GM23338 (cell line): ENCODE results near the gene IZUMO1. TPM values are rescaled to one million over a fixed set of nuclear protein-coding genes. Genes with fewer than 3 reads are reported as not detected.

Source experiments
- ATAC-seq: fragments of 200-7000 bp; cut with Tn5 transposase; 3 replicates; pipeline ENCODE4 v1.9.1; 2020
- DNase-seq: peaks from one replicate; pipeline ENCODE4 v3.0.0-alpha.2; 2015; ENCODE audit warnings: low spot score
- H2AFZ ChIP-seq: fragments of 200-600 bp; sonication (generic); 2 replicates; pipeline ENCODE4 v1.8.0; 2016; ENCODE audit warnings: antibody characterized with exemption, mild to moderate bottlenecking, moderate library complexity
- H3F3A ChIP-seq: fragments of 200-600 bp; sonication (generic); replicated peaks from 2 replicates; pipeline ENCODE4 v1.8.0; 2017; ENCODE audit warnings: antibody characterized with exemption, mixed run types, low read depth
- H3K27ac ChIP-seq: fragments of 200-600 bp; sonication (generic); 2 replicates; pipeline ENCODE4 v1.6.1; 2016; ENCODE audit warnings: low read depth
- H3K27me3 ChIP-seq: fragments of 200-600 bp; sonication (generic); 2 replicates; pipeline ENCODE4 v1.8.0; 2016; ENCODE audit warnings: mild to moderate bottlenecking, mixed run types, moderate library complexity; ENCODE audit not compliant: insufficient read depth
- H3K36me3 ChIP-seq: fragments of 200-600 bp; sonication (generic); 2 replicates; pipeline ENCODE4 v1.8.0; 2016; ENCODE audit warnings: mild to moderate bottlenecking; ENCODE audit not compliant: insufficient read depth
- H3K4me1 ChIP-seq: fragments of 200-600 bp; sonication (generic); 2 replicates; pipeline ENCODE4 v1.8.0; 2016; ENCODE audit warnings: mild to moderate bottlenecking, moderate library complexity; ENCODE audit not compliant: insufficient read depth
- H3K4me2 ChIP-seq: fragments of 200-600 bp; sonication (generic); 2 replicates; pipeline ENCODE4 v1.7.1; 2017; ENCODE audit warnings: mixed run types
- H3K4me3 ChIP-seq: fragments of 200-600 bp; sonication (generic); 2 replicates; pipeline ENCODE4 v1.6.1; 2016; ENCODE audit warnings: mixed run types
- H3K79me2 ChIP-seq: fragments of 200-600 bp; sonication (generic); replicated peaks from 2 replicates; pipeline ENCODE4 v1.8.0; 2017; ENCODE audit warnings: mild to moderate bottlenecking; ENCODE audit not compliant: insufficient read depth
- H3K9me2 ChIP-seq: fragments of 200-600 bp; sonication (generic); 2 replicates; pipeline ENCODE4 v1.8.0; 2017; ENCODE audit not compliant: insufficient read depth
- H4K20me1 ChIP-seq: fragments of 200-600 bp; sonication (generic); replicated peaks from 2 replicates; pipeline ENCODE4 v1.8.0; 2017; ENCODE audit warnings: mild to moderate bottlenecking; ENCODE audit not compliant: insufficient read depth
- H3K27ac Mint-ChIP-seq: 2 replicates; pipeline ENCODE4 v1.8.0; 2020; ENCODE audit warnings: inconsistent platforms, mild to moderate bottlenecking, moderate library complexity, mixed read lengths
- H3K27me3 Mint-ChIP-seq: 3 replicates; pipeline ENCODE4 v1.8.0; 2022; ENCODE audit warnings: low read depth, mild to moderate bottlenecking, moderate library complexity, mixed read lengths, inconsistent platforms; ENCODE audit not compliant: insufficient read depth, poor library complexity
- H3K36me3 Mint-ChIP-seq: 3 replicates; pipeline ENCODE4 v1.8.0; 2021; ENCODE audit warnings: low read depth, mild to moderate bottlenecking, inconsistent platforms, moderate library complexity, mixed read lengths
- H3K4me1 Mint-ChIP-seq: 3 replicates; pipeline ENCODE4 v1.8.0; 2020; ENCODE audit warnings: mild to moderate bottlenecking, inconsistent platforms, mixed read lengths
- H3K4me3 Mint-ChIP-seq: 3 replicates; pipeline ENCODE4 v1.8.0; 2021; ENCODE audit warnings: moderate library complexity, mild to moderate bottlenecking, inconsistent platforms, mixed read lengths
- H3K9me3 Mint-ChIP-seq: 3 replicates; pipeline ENCODE4 v1.8.0; 2020; ENCODE audit warnings: moderate library complexity, mild to moderate bottlenecking, inconsistent platforms, mixed read lengths
- CREB1 ChIP-seq: fragments of 250-450 bp; sonication (Bioruptor Pico); IDR thresholded peaks from 2 replicates; pipeline ENCODE4 v1.5.0; 2020; ENCODE audit warnings: low read depth, mild to moderate bottlenecking, moderate library complexity
- ETS1 ChIP-seq: IDR thresholded peaks from 2 replicates; pipeline ENCODE4 v1.6.1; 2016; ENCODE audit warnings: antibody characterized with exemption
- EZH2 ChIP-seq: fragments of 200-600 bp; sonication (generic); IDR thresholded peaks from one replicate; pipeline ENCODE4 v1.8.0; 2017; ENCODE audit warnings: antibody characterized with exemption, mild to moderate bottlenecking, low read depth; ENCODE audit not compliant: unreplicated experiment
- EZH2phosphoT487 ChIP-seq: fragments of 200-600 bp; sonication (generic); IDR thresholded peaks from one replicate; pipeline ENCODE4 v1.8.1; 2018; ENCODE audit warnings: antibody characterized with exemption; ENCODE audit not compliant: unreplicated experiment
- JUNB ChIP-seq: IDR thresholded peaks from one replicate; pipeline ENCODE4 v1.6.1; 2016; ENCODE audit warnings: antibody characterized with exemption; ENCODE audit not compliant: unreplicated experiment
- NANOG ChIP-seq: IDR thresholded peaks from 2 replicates; pipeline ENCODE4 v1.6.1; 2016; ENCODE audit warnings: antibody characterized with exemption, borderline replicate concordance
- POLR2AphosphoS5 ChIP-seq: IDR thresholded peaks from 2 replicates; pipeline ENCODE4 v1.6.1; 2016; ENCODE audit warnings: antibody characterized with exemption, low read depth
- ZNF114 ChIP-seq: fragments of 250-450 bp; sonication (Bioruptor Pico); IDR thresholded peaks from 2 replicates; pipeline ENCODE4 v1.5.0; 2020; ENCODE audit warnings: mild to moderate bottlenecking, moderate library complexity
- polyA plus RNA-seq: library from polyadenylated mRNA; unstranded; fragments of >200 nt; fragmentation: Nextera tagmentation; extraction: Ambion mirVana; gene quantifications from 2 replicates; pipeline ENCODE4 v1.2.1, GENCODE V29; 2016
- total RNA-seq: library from RNA; depleted of rRNA; stranded (reverse); fragments of >200 nt; shearing (Covaris generic); gene quantifications from 2 replicates; pipeline ENCODE4 v1.2.3, GENCODE V29; 2014
- TF ChIP-seq, protein P1 (sequence below): IDR thresholded peaks from one replicate; pipeline ENCODE4 v1.6.1; 2018; ENCODE audit warnings: antibody characterized with exemption; ENCODE audit not compliant: unreplicated experiment
- TF ChIP-seq, protein P2 (sequence below): fragments of 250-450 bp; sonication (Bioruptor Pico); IDR thresholded peaks from 2 replicates; pipeline ENCODE4 v1.5.0; 2020; ENCODE audit warnings: mild to moderate bottlenecking, moderate library complexity
- TF ChIP-seq, protein P3 (sequence below), 2 experiments: fragments of 200-600 bp in 1 of 2; sonication (generic) in 1 of 2; conservative IDR thresholded peaks; 2 replicates each; pipeline versions ENCODE4 v1.5.1 to v1.6.1; 2016 to 2017; ENCODE audit warnings: antibody characterized with exemption in 2 of 2, low read depth in 2 of 2, mild to moderate bottlenecking in 2 of 2, moderate library complexity in 1 of 2

The IZUMO1 gene
- total and polyA plus RNA-seq, 2 experiments from 2014 or later: 1.2 to 3.5 TPM

DNA sequence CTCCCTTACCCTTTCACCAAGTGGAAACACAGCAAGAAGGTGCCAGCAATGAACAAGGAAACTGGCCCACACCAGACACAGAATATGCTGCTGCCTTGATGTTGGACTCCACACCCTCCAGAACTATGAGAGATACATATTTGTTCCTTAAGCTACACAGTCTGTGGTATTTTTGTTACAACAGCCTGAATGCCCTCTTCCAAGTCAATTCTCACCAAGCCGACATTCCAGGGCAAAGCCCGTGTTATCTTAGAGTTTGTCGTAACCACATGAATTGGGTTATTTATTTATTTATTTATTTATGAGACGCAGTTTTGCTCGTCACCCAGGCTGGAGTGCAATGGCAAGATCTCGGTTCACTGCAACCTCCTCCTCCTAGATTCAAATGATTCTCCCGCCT is 23.6 kb upstream of the IZUMO1 start (continued):
- TF ChIP-seq, protein P1, sequence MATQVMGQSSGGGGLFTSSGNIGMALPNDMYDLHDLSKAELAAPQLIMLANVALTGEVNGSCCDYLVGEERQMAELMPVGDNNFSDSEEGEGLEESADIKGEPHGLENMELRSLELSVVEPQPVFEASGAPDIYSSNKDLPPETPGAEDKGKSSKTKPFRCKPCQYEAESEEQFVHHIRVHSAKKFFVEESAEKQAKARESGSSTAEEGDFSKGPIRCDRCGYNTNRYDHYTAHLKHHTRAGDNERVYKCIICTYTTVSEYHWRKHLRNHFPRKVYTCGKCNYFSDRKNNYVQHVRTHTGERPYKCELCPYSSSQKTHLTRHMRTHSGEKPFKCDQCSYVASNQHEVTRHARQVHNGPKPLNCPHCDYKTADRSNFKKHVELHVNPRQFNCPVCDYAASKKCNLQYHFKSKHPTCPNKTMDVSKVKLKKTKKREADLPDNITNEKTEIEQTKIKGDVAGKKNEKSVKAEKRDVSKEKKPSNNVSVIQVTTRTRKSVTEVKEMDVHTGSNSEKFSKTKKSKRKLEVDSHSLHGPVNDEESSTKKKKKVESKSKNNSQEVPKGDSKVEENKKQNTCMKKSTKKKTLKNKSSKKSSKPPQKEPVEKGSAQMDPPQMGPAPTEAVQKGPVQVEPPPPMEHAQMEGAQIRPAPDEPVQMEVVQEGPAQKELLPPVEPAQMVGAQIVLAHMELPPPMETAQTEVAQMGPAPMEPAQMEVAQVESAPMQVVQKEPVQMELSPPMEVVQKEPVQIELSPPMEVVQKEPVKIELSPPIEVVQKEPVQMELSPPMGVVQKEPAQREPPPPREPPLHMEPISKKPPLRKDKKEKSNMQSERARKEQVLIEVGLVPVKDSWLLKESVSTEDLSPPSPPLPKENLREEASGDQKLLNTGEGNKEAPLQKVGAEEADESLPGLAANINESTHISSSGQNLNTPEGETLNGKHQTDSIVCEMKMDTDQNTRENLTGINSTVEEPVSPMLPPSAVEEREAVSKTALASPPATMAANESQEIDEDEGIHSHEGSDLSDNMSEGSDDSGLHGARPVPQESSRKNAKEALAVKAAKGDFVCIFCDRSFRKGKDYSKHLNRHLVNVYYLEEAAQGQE: no peak

- Mint-ChIP-seq H3K27ac (no peak overlapping the region), H3K4me3 (no peak overlapping the region), H3K9me3 (no peaks in the 10 kb centered on the region), H3K27me3 (peaks cover 3% of the 10 kb centered on the region), H3K36me3 (no peaks in the 10 kb centered on the region), H3K4me1 (peaks cover 12% of the 10 kb centered on the region)
- H3K27ac ChIP-seq: no peak overlapping the region
- H3K4me1 ChIP-seq: no peaks in the 10 kb centered on the region
- no peak for ATAC-seq
- no peak overlapping the region for H2AFZ ChIP-seq
- H3K27me3 ChIP-seq: no peaks in the 10 kb centered on the region
- H3K4me3 ChIP-seq: no peak overlapping the region
- H3K4me2 ChIP-seq: no peak overlapping the region
- no peaks in the 10 kb centered on the region for H3K9me2 ChIP-seq
- H4K20me1 ChIP-seq: no peaks in the 10 kb centered on the region
- H3K36me3 ChIP-seq: no peaks in the 10 kb centered on the region
- no peaks in the 10 kb centered on the region for H3F3A ChIP-seq
- H3K79me2 ChIP-seq: no peaks in the 10 kb centered on the region
- DNase-seq: no peak
- no peak for TF ChIP-seq EZH2
- TF ChIP-seq NANOG: no peak
- TF ChIP-seq, protein P2, sequence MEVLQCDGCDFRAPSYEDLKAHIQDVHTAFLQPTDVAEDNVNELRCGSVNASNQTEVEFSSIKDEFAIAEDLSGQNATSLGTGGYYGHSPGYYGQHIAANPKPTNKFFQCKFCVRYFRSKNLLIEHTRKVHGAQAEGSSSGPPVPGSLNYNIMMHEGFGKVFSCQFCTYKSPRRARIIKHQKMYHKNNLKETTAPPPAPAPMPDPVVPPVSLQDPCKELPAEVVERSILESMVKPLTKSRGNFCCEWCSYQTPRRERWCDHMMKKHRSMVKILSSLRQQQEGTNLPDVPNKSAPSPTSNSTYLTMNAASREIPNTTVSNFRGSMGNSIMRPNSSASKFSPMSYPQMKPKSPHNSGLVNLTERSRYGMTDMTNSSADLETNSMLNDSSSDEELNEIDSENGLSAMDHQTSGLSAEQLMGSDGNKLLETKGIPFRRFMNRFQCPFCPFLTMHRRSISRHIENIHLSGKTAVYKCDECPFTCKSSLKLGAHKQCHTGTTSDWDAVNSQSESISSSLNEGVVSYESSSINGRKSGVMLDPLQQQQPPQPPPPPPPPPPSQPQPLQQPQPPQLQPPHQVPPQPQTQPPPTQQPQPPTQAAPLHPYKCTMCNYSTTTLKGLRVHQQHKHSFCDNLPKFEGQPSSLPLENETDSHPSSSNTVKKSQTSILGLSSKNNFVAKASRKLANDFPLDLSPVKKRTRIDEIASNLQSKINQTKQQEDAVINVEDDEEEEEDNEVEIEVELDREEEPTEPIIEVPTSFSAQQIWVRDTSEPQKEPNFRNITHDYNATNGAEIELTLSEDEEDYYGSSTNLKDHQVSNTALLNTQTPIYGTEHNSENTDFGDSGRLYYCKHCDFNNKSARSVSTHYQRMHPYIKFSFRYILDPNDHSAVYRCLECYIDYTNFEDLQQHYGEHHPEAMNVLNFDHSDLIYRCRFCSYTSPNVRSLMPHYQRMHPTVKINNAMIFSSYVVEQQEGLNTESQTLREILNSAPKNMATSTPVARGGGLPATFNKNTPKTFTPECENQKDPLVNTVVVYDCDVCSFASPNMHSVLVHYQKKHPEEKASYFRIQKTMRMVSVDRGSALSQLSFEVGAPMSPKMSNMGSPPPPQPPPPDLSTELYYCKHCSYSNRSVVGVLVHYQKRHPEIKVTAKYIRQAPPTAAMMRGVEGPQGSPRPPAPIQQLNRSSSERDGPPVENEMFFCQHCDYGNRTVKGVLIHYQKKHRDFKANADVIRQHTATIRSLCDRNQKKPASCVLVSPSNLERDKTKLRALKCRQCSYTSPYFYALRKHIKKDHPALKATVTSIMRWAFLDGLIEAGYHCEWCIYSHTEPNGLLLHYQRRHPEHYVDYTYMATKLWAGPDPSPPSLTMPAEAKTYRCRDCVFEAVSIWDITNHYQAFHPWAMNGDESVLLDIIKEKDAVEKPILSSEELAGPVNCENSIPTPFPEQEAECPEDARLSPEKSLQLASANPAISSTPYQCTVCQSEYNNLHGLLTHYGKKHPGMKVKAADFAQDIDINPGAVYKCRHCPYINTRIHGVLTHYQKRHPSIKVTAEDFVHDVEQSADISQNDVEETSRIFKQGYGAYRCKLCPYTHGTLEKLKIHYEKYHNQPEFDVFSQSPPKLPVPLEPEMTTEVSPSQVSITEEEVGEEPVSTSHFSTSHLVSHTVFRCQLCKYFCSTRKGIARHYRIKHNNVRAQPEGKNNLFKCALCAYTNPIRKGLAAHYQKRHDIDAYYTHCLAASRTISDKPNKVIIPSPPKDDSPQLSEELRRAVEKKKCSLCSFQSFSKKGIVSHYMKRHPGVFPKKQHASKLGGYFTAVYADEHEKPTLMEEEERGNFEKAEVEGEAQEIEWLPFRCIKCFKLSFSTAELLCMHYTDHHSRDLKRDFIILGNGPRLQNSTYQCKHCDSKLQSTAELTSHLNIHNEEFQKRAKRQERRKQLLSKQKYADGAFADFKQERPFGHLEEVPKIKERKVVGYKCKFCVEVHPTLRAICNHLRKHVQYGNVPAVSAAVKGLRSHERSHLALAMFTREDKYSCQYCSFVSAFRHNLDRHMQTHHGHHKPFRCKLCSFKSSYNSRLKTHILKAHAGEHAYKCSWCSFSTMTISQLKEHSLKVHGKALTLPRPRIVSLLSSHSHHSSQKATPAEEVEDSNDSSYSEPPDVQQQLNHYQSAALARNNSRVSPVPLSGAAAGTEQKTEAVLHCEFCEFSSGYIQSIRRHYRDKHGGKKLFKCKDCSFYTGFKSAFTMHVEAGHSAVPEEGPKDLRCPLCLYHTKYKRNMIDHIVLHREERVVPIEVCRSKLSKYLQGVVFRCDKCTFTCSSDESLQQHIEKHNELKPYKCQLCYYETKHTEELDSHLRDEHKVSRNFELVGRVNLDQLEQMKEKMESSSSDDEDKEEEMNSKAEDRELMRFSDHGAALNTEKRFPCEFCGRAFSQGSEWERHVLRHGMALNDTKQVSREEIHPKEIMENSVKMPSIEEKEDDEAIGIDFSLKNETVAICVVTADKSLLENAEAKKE (CRISPR knock-in tag): no peak
- TF ChIP-seq EZH2phosphoT487: no peak
- TF ChIP-seq JUNB: no peak
- TF ChIP-seq, protein P3, sequence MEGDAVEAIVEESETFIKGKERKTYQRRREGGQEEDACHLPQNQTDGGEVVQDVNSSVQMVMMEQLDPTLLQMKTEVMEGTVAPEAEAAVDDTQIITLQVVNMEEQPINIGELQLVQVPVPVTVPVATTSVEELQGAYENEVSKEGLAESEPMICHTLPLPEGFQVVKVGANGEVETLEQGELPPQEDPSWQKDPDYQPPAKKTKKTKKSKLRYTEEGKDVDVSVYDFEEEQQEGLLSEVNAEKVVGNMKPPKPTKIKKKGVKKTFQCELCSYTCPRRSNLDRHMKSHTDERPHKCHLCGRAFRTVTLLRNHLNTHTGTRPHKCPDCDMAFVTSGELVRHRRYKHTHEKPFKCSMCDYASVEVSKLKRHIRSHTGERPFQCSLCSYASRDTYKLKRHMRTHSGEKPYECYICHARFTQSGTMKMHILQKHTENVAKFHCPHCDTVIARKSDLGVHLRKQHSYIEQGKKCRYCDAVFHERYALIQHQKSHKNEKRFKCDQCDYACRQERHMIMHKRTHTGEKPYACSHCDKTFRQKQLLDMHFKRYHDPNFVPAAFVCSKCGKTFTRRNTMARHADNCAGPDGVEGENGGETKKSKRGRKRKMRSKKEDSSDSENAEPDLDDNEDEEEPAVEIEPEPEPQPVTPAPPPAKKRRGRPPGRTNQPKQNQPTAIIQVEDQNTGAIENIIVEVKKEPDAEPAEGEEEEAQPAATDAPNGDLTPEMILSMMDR (conservative IDR thresholded peaks at IDR 0.05; ENCODE audit: low read depth in 2 of 2): no peak
- no peak for TF ChIP-seq POLR2AphosphoS5
- no peak for TF ChIP-seq ZNF114 (CRISPR knock-in tag)
- TF ChIP-seq ETS1: no peak
- TF ChIP-seq CREB1: no peak
Observed at GRCh38 chr19:48768994-48769713, 22.4 kb upstream of the IZUMO1 start.
